Panc1 (cell line): ENCODE results near the gene UTP20. TPM values are rescaled to one million over a fixed set of nuclear protein-coding genes. Genes with fewer than 3 reads are reported as not detected.

Experiments used
- ATAC-seq: fragments of 200-7000 bp; cut with Tn5 transposase; 2 replicates; pipeline ENCODE4 v1.9.1; 2020; ENCODE audit warnings: mild to moderate bottlenecking, moderate library complexity
- BruUV-seq: library from RNA; stranded (reverse); fragments of 400-500 nt; replicated peaks from 2 replicates; lab custom pipeline; 2021; lab: Mats Ljungman, UMichigan
- CTCF ChIA-PET: fragments of 300-600 bp; sonication (Branson Sonifier 250); formaldehyde crosslinking; loops from one replicate; lab custom pipeline; 2022; ENCODE audit warnings: antibody characterized with exemption; lab: Charles Lee
- POLR2A ChIA-PET: fragments of 300-600 bp; sonication (Branson Sonifier 250); formaldehyde crosslinking; loops from one replicate; lab custom pipeline; 2022; ENCODE audit warnings: antibody characterized with exemption; lab: Charles Lee
- DNase-seq: peaks from one replicate; pipeline ENCODE4 v3.0.0-alpha.2; 2010; ENCODE audit warnings: low read depth, low spot score
- H3K27ac ChIP-seq: 2 replicates; pipeline ENCODE4 v1.5.1; 2011; ENCODE audit warnings: mild to moderate bottlenecking, low read length, inconsistent platforms
- H3K27me3 ChIP-seq: fragments of 200-500 bp; sonication (Bioruptor generic); 2 replicates; pipeline ENCODE4 v1.6.0; 2014; ENCODE audit warnings: low read length, inconsistent platforms; ENCODE audit not compliant: control insufficient read depth, insufficient read depth
- H3K36me3 ChIP-seq: fragments of 200-500 bp; sonication (Bioruptor generic); 2 replicates; pipeline ENCODE4 v1.5.1; 2014; ENCODE audit warnings: inconsistent platforms, mild to moderate bottlenecking, low read length, moderate library complexity; ENCODE audit not compliant: control insufficient read depth, insufficient read depth
- H3K4me1 ChIP-seq: 2 replicates; pipeline ENCODE4 v1.5.1; 2011; ENCODE audit warnings: inconsistent platforms, mild to moderate bottlenecking, low read length, moderate library complexity; ENCODE audit not compliant: control insufficient read depth, insufficient read depth
- H3K4me3 ChIP-seq, 2 experiments: 2 replicates each; pipeline ENCODE4 v1.5.1; 2011 to 2012; ENCODE audit warnings: low read depth in 2 of 2, low read length in 2 of 2, mild to moderate bottlenecking in 2 of 2, inconsistent platforms in 1 of 2, moderate library complexity in 1 of 2
- H3K9me3 ChIP-seq: fragments of 200-500 bp; sonication (Bioruptor generic); 2 replicates; pipeline ENCODE4 v1.5.1; 2014; ENCODE audit warnings: low read depth, mild to moderate bottlenecking, inconsistent platforms, low read length, moderate library complexity; ENCODE audit not compliant: control insufficient read depth, insufficient read depth
- CTCF ChIP-seq: fragments of 450-650 bp; IDR thresholded peaks from 2 replicates; pipeline ENCODE4 v1.5.1; 2017; ENCODE audit warnings: mild to moderate bottlenecking
- POLR2AphosphoS5 ChIP-seq: IDR thresholded peaks from 2 replicates; pipeline ENCODE4 v1.6.1; 2012; ENCODE audit warnings: mild to moderate bottlenecking, low read depth, low read length, moderate library complexity
- SIN3A ChIP-seq: IDR thresholded peaks from 2 replicates; pipeline ENCODE4 v1.6.1; 2012; ENCODE audit warnings: low read depth, mild to moderate bottlenecking, low read length, moderate library complexity, borderline replicate concordance; ENCODE audit not compliant: insufficient read depth
- TCF7L2 ChIP-seq: IDR thresholded peaks from 2 replicates; pipeline ENCODE4 v1.6.1; 2011; ENCODE audit warnings: mild to moderate bottlenecking, low read depth, low read length, inconsistent platforms
- in situ Hi-C: cut with HindIII; loops from 2 replicates; pipeline ENCODE4 v1.10.0; 2016; ENCODE audit warnings: low sequenced_read_pairs, low pct_unique_long_range_greater_than_20kb
- intact Hi-C: fragments of 100-400 bp; cut with micrococcal nuclease; formaldehyde crosslinking; loops from one replicate; pipeline ENCODE4 v1.10.0; 2022; ENCODE audit not compliant: unreplicated experiment
- total RNA-seq: library from RNA; stranded (reverse); gene quantifications from one replicate; pipeline ENCODE4 v1.2.1, GENCODE V29; 2021; ENCODE audit not compliant: unreplicated experiment
- TF ChIP-seq, protein P1 (sequence below), 2 experiments: IDR thresholded peaks; 2 replicates each; pipeline ENCODE4 v1.6.1; 2011 to 2012; ENCODE audit warnings: low read depth in 2 of 2, control low read depth in 1 of 2, low read length in 1 of 2, mild to moderate bottlenecking in 1 of 2, moderate library complexity in 1 of 2; ENCODE audit not compliant: insufficient read depth in 1 of 2

Gene UTP20
- total RNA-seq, 1 experiment from 2014 or later: 33.5 TPM

- H3K27ac ChIP-seq: no peak overlapping the region
- no peaks in the 10 kb centered on the region for H3K4me1 ChIP-seq
- ChIA-PET CTCF (no interaction called here), POLR2A (no interaction called here)
- BruUV-seq: no TSS peak
- H3K4me3 ChIP-seq: no peak overlapping the region
- in situ Hi-C loops: no loop called here
- H3K9me3 ChIP-seq: no peaks in the 10 kb centered on the region
- peaks cover 10% of the 10 kb centered on the region; the same call in 1 of the 2 replicates for H3K36me3 ChIP-seq
- intact Hi-C loops: no loop called here
- TF ChIP-seq TCF7L2 (no peak), SIN3A (no peak), POLR2AphosphoS5 (no peak), CTCF (no peak)
- TF ChIP-seq, protein P1, sequence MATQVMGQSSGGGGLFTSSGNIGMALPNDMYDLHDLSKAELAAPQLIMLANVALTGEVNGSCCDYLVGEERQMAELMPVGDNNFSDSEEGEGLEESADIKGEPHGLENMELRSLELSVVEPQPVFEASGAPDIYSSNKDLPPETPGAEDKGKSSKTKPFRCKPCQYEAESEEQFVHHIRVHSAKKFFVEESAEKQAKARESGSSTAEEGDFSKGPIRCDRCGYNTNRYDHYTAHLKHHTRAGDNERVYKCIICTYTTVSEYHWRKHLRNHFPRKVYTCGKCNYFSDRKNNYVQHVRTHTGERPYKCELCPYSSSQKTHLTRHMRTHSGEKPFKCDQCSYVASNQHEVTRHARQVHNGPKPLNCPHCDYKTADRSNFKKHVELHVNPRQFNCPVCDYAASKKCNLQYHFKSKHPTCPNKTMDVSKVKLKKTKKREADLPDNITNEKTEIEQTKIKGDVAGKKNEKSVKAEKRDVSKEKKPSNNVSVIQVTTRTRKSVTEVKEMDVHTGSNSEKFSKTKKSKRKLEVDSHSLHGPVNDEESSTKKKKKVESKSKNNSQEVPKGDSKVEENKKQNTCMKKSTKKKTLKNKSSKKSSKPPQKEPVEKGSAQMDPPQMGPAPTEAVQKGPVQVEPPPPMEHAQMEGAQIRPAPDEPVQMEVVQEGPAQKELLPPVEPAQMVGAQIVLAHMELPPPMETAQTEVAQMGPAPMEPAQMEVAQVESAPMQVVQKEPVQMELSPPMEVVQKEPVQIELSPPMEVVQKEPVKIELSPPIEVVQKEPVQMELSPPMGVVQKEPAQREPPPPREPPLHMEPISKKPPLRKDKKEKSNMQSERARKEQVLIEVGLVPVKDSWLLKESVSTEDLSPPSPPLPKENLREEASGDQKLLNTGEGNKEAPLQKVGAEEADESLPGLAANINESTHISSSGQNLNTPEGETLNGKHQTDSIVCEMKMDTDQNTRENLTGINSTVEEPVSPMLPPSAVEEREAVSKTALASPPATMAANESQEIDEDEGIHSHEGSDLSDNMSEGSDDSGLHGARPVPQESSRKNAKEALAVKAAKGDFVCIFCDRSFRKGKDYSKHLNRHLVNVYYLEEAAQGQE (IDR thresholded peaks at IDR 0.05; ENCODE audit: insufficient read depth in 1 of 2, low read depth in 2 of 2, low read length in 1 of 2): no peak
- no peaks in the 10 kb centered on the region for H3K27me3 ChIP-seq
- DNase-seq (no peak), ATAC-seq (no peak)
Observed at GRCh38 chr12:101351682-101352081, 71.8 kb downstream of the UTP20 start.

DNA sequence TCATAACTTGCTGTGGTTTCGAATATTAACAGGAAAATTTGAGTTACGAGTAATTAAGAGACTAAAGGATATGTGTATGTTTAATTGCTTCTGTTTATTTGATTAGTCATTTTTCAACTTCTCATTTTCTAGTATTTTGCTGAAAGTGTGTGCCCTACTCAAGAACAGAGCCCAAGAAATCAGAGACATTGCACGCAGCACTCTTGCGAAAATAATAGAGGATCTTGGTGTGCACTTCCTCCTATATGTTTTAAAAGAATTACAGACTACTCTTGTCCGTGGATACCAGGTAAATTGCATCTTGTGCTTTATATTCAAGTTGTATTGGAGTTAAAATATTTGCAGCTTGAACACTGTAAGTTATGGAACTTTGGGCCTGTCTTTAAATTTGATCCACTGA, 76.9 kb downstream of the UTP20 start:
- ChIA-PET POLR2A (no interaction called here), CTCF (no interaction called here)
- Histone ChIP-seq H3K36me3 (peaks cover 14% of the 10 kb centered on the region; the same call in 1 of the 2 replicates), H3K27me3 (no peaks in the 10 kb centered on the region), H3K4me3 (no peak overlapping the region), H3K9me3 (no peaks in the 10 kb centered on the region), H3K27ac (no peak overlapping the region), H3K4me1 (no peaks in the 10 kb centered on the region)
- TF ChIP-seq, protein P1 (IDR thresholded peaks at IDR 0.05; ENCODE audit: insufficient read depth in 1 of 2, low read depth in 2 of 2, low read length in 1 of 2): no peak
- TF ChIP-seq CTCF (no peak), POLR2AphosphoS5 (no peak), TCF7L2 (no peak), SIN3A (no peak)
- DNase-seq (no peak), ATAC-seq (no peak)
- in situ Hi-C loops: no loop called here
- intact Hi-C loops: no loop called here
- no TSS peak for BruUV-seq
